GM12891 (cell line): ENCODE data around the gene DNAJC12.

Experiments used
- PAX5 ChIP-seq: IDR thresholded peaks from 2 replicates; pipeline ENCODE4 v1.6.1; 2011; ENCODE audit warnings: low read length, moderate library complexity, mild to moderate bottlenecking; ENCODE audit not compliant: insufficient read depth, severe bottlenecking
- POLR2A ChIP-seq: IDR thresholded peaks from 2 replicates; pipeline ENCODE4 v1.6.1; 2011; ENCODE audit warnings: low read depth, low read length, control low read depth
- POLR2AphosphoS5 ChIP-seq: IDR thresholded peaks from 2 replicates; pipeline ENCODE4 v1.6.1; 2011; ENCODE audit warnings: low read depth, low read length, control low read depth
- POU2F2 ChIP-seq: IDR thresholded peaks from 2 replicates; pipeline ENCODE4 v1.6.1; 2011; ENCODE audit warnings: low read depth, mild to moderate bottlenecking, control low read depth, low read length, moderate library complexity
- SPI1 ChIP-seq: IDR thresholded peaks from 2 replicates; pipeline ENCODE4 v1.6.1; 2011; ENCODE audit warnings: low read depth, low read length, control low read depth
- TAF1 ChIP-seq: IDR thresholded peaks from 2 replicates; pipeline ENCODE4 v1.6.1; 2011; ENCODE audit warnings: low read depth, low read length, control low read depth

DNA sequence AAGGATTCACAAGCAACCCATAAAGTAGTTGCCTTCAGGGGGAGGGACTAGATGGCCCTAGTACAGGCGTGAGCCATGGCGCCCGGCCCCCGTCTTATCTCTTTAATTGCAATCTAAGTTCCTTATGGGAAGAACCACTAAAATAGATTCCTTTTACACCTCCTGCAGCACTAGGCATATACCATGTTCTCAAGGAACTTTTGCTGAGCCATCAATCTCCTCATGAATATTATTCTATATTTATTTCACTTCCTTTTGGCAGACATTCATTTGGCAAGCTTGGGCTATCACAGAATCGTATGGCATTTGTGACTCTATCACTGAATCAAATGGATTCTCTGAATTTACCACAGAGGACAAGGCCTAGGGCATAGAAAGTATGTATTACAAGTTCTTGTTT lies 14.8 kb upstream of the DNAJC12 start:
- TF ChIP-seq POLR2A, result no peak
- TF ChIP-seq POLR2AphosphoS5, result no peak
- no peak for TF ChIP-seq TAF1
- no peak for TF ChIP-seq SPI1
- no peak for TF ChIP-seq POU2F2
- TF ChIP-seq PAX5, result no peak
